Fibroblast of villous mesenchyme (primary cell): ENCODE data around the gene TUBB4B. TPM values are rescaled to one million over a fixed set of nuclear protein-coding genes. Genes with fewer than 3 reads are reported as not detected.

Experiments
- DNase-seq: peaks from one replicate; pipeline ENCODE4 v3.0.0-alpha.2; 2010; ENCODE audit warnings: low read depth
- H3K4me3 ChIP-seq: 2 replicates; pipeline ENCODE4 v1.5.1; 2011; ENCODE audit warnings: low read depth, mild to moderate bottlenecking, low read length
- CTCF ChIP-seq: IDR thresholded peaks from 2 replicates; pipeline ENCODE4 v1.5.1; 2012; ENCODE audit warnings: low read depth, mild to moderate bottlenecking, low read length; ENCODE audit not compliant: insufficient read depth
- total RNA-seq: library from RNA; depleted of rRNA; stranded (reverse); fragments of >200 nt; gene quantifications from 2 replicates; pipeline ENCODE4 v1.2.3, GENCODE V29; 2012

The TUBB4B gene
- total RNA-seq, 1 donor = 218 TPM

- H3K4me3 ChIP-seq = peak overlapping the region; percentile 41
- no peak for DNase-seq
- TF ChIP-seq CTCF = no peak
Observed at GRCh38 chr9:137221506-137222111, 19.5 kb upstream of the TUBB4B start.

GRCh38 chr9:137222190-137223077 lies 18.7 kb upstream of the TUBB4B start, which contains the start of gene RNF208:
RNF208 (minus strand) TSS chr9:137222240; CDS start chr9:137221212, 1,028 bp downstream.
- no peak for TF ChIP-seq CTCF
- no peak for DNase-seq
- H3K4me3 ChIP-seq = peak within 1 kb of the TSS; percentile 54

GRCh38 chr9:137223078-137223970 lies 17.8 kb upstream of the TUBB4B start:
- no peak for TF ChIP-seq CTCF
- peak; percentile 98 for DNase-seq
- peak overlapping the region; percentile 88 for H3K4me3 ChIP-seq

- peak within 1 kb of the TSS; percentile 88 for H3K4me3 ChIP-seq
- no peak for TF ChIP-seq CTCF
- no peak for DNase-seq
Observed at GRCh38 chr9:137224830-137225694, 16.0 kb upstream of the TUBB4B start, which contains the start of gene CYSRT1. CYSRT1 (plus strand) TSS chr9:137225174; CDS start chr9:137225622, 448 bp downstream.

- TF ChIP-seq CTCF = no peak
- no peak for DNase-seq
- no peak overlapping the region for H3K4me3 ChIP-seq
Observed at GRCh38 chr9:137225699-137226331, 15.3 kb upstream of the TUBB4B start.
